Measurements from ENCODE around the gene TBC1D22A.

DNA sequence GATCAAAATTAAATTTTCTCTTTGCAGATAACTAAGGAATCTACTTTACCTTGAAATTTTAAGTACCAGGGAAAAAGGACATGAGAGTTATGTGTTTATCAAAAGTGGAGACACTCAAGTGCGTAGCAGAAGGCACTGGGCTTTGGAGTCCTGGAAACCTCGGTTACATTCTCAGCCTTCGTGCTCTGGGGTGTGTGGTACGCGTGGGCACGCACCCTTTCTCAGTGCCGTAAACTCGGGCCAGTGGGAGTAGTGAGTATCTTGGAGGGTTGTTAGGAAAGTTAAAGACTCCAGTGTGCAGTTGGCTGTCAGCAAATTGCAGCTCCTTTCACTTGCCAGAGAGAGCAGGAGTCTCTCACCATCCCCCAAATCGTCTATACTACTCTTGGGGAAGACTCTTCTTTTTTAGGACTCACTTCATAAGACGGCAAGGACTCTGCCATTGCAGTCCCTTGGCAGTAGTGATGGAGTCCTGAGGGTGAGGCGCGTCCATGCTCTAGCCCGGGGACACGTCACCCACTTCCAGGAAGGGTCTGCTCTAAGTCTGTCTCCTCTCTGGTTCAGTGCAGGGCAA, 171.8 kb downstream of the TBC1D22A start:
- TF ChIP-seq, protein P1, sequence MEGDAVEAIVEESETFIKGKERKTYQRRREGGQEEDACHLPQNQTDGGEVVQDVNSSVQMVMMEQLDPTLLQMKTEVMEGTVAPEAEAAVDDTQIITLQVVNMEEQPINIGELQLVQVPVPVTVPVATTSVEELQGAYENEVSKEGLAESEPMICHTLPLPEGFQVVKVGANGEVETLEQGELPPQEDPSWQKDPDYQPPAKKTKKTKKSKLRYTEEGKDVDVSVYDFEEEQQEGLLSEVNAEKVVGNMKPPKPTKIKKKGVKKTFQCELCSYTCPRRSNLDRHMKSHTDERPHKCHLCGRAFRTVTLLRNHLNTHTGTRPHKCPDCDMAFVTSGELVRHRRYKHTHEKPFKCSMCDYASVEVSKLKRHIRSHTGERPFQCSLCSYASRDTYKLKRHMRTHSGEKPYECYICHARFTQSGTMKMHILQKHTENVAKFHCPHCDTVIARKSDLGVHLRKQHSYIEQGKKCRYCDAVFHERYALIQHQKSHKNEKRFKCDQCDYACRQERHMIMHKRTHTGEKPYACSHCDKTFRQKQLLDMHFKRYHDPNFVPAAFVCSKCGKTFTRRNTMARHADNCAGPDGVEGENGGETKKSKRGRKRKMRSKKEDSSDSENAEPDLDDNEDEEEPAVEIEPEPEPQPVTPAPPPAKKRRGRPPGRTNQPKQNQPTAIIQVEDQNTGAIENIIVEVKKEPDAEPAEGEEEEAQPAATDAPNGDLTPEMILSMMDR (IDR thresholded peaks at IDR 0.05), result no peak
- no peak for TF ChIP-seq POLR2A (IDR thresholded peaks at IDR 0.05)

All from heart left ventricle (tissue), 13 donors.